GM12891 (cell line): Measurements from ENCODE around the gene ADPGK.
"Not testable (repeated sequence)": the region's sequence is repeated elsewhere in the genome, so short reads cannot be mapped to it uniquely, and the experiment has no call there.

Source experiments
- DNase-seq: peaks from one replicate; pipeline ENCODE4 v3.0.0; 2011; ENCODE audit warnings: low spot score; ENCODE audit not compliant: insufficient read length
- FAIRE-seq: peaks from 2 replicates; lab custom pipeline; 2011; peaks lifted over from hg19 to GRCh38; lab: Jason Lieb, UNC
- PAX5 ChIP-seq: IDR thresholded peaks from 2 replicates; pipeline ENCODE4 v1.6.1; 2011; ENCODE audit warnings: low read length, moderate library complexity, mild to moderate bottlenecking; ENCODE audit not compliant: insufficient read depth, severe bottlenecking
- POLR2A ChIP-seq: IDR thresholded peaks from 2 replicates; pipeline ENCODE4 v1.6.1; 2011; ENCODE audit warnings: low read depth, low read length, control low read depth
- POLR2AphosphoS5 ChIP-seq: IDR thresholded peaks from 2 replicates; pipeline ENCODE4 v1.6.1; 2011; ENCODE audit warnings: low read depth, low read length, control low read depth
- POU2F2 ChIP-seq: IDR thresholded peaks from 2 replicates; pipeline ENCODE4 v1.6.1; 2011; ENCODE audit warnings: low read depth, mild to moderate bottlenecking, control low read depth, low read length, moderate library complexity
- SPI1 ChIP-seq: IDR thresholded peaks from 2 replicates; pipeline ENCODE4 v1.6.1; 2011; ENCODE audit warnings: low read depth, low read length, control low read depth
- TAF1 ChIP-seq: IDR thresholded peaks from 2 replicates; pipeline ENCODE4 v1.6.1; 2011; ENCODE audit warnings: low read depth, low read length, control low read depth

The ADPGK gene

DNA sequence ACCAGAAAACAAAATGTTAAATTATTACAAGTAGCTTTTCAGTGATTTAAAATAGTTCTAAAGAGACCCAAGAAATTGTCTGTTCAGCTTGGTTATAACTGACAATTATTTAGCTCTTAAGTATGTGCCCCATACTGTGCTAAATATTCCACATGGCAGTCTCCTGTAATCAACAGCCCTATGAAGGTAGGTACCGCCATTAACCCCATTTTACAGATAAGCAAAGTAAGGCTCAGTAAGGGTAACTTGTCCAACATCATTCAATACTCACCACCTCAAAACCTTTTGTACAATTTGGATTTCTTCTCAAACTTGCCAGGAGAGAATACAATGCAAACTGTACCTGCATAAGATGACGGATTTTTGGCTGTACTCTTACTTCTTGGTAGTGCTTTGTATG lies 33.9 kb downstream of the ADPGK start:
- no peak for TF ChIP-seq POU2F2
- no peak for TF ChIP-seq POLR2A
- TF ChIP-seq TAF1: no peak
- no peak for DNase-seq
- no peak for FAIRE-seq

DNA sequence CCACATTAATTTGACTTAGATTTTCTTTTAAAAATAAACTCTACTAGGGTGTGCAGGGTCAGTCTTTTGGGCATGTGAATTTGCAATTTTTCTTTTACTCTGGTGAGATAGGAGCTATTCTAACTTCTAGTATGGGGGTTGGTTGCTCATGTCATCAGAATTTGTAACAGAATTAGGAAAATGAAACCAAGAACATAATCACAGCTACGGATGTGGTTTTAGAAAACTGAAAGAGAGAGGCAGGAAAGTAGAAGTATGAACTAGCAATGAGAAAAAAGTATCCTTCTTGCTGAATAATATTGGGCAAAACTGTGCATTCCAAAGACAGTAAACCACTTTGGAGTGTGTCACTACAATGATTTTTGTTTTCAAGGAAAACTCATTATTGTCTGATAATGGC lies 43.3 kb downstream of the ADPGK start:
- TF ChIP-seq POU2F2 (no peak), SPI1 (no peak), PAX5 (no peak), POLR2AphosphoS5 (no peak), POLR2A (no peak), TAF1 (no peak)
- FAIRE-seq: peak; percentile 89
- DNase-seq: peak; percentile 22

DNA sequence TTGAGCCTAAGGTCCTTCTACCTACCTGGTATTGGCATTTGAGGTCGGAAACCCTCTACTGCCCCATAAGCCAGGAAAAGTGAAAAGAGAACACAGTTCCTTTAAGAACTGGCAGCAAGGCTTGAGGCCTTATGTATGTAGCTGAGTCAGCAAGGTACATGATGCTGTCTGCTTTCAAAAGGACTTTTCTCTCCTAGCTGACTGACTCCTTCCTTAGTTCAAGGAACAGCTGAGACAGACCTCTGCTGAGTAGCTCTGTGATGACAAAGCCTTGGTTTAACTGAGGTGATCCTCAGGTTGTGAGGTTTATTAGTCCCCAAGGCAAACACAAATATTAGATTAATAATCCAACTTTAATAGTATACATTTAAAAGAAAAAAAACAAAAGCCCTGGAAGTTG lies 45.8 kb downstream of the ADPGK start:
- FAIRE-seq (no peak), DNase-seq (no peak)
- TF ChIP-seq POLR2A (no peak), POLR2AphosphoS5 (no peak), TAF1 (no peak), POU2F2 (no peak), PAX5 (no peak), SPI1 (no peak)

DNA sequence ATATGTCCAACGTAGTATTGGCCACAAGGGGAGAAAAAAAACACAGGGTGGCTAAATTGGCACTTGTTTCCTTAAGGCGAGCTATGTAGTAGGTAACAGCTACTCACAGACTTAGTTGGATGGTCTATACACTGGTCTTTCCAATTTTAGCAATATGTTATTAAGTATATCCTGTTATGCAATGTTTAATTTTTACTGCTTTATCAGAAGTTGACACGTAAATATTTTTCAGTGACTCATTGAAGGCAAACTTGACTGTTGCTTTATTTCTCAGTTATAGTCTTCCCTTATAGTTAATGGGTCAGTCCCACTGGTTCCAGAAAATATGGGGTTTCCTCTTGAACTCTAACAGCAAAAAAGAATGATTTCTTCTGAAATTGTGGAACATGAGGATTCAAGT lies 46.5 kb downstream of the ADPGK start:
- TF ChIP-seq POLR2A: no peak
- TF ChIP-seq SPI1: no peak
- TF ChIP-seq TAF1: no peak
- TF ChIP-seq POLR2AphosphoS5: no peak
- FAIRE-seq (no peak), DNase-seq (no peak)

DNA sequence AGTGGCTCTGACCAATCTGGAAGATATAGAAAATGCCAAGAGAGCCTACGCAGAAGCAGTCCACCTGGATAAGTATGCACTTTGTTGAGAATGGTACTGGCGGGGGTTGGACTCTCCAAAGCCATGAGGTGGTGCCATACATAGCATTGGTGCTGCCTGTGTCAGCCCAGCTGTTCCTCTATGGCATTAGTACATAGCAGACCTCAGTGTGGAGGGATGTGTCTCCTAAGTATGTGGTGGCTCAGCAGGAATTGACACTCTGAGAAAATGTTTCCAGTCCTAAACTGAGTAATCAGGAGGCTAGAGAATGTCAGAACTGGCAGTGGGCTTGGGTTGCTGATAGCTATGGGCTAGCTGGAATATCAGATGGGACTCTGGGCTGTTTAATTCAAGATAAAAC lies 48.4 kb downstream of the ADPGK start:
- no peak for TF ChIP-seq SPI1
- no peak for TF ChIP-seq POU2F2
- no peak for TF ChIP-seq POLR2AphosphoS5
- no peak for TF ChIP-seq POLR2A
- no peak for TF ChIP-seq PAX5
- no peak for TF ChIP-seq TAF1
- no peak for FAIRE-seq

DNA sequence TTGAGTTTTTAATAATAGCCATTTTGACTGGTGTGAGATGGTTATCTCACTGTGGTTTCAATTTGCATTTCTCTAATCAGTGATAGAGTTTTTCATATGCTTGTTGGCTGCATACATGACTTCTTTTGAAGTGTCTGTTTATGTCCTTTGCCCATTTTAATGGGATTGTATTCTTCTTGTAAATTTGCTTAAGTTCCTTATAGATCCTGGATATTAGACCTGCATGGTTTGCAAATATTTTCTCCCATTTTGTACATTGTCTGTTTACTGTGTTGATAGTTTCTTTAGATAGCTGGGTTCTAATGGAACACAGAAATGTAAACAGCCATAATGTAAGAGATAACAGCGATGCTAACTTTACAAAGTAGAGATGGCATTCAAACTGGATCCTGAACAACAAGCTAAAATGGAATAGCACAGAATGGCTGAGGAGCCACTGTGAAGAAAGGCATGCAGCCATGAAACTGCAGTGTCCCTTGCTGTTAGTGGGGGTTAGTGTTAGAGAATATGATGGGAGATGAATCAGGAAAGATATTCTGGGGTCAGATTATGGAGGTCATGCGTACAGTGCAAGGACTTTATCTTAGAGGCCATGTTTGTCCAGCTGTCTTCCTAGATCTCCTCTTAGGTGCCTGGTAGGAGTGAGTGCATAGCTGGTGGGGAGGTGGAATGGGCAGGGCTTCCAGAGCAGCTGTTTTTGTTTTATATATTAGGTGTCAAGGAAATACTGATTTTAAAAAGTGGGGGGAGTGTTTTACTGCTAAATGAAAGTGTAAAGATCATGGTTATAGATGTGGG lies 49.4 kb downstream of the ADPGK start:
- FAIRE-seq: no peak
- DNase-seq: no peak
- TF ChIP-seq TAF1 (no peak), POLR2AphosphoS5 (no peak), SPI1 (no peak), PAX5 (no peak), POLR2A (no peak), POU2F2 (no peak)

More for the DNA sequence above, 48.4 kb downstream of the ADPGK start:
- DNase-seq: no peak

DNA sequence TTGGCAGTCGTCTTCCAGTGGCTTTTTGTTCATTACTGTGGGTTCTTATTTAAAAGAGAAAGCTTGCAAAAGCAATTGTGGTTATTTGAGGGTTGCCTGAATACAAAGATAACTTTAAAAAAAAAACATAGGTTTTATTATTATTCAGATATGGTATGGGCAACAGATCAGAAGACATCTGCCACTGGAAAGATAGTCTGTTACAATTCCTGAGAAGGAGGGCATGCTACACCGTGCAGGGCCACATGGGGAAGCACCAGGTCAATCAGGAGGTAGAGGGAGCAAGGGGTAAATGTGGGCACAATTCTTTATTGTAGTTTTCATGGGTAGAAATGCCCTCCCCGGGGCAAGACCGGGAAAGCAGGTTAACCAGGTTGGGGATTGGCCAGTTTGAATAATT lies 51.0 kb downstream of the ADPGK start:
- TF ChIP-seq SPI1 (no peak), TAF1 (no peak), POU2F2 (no peak), POLR2AphosphoS5 (no peak), POLR2A (no peak), PAX5 (no peak)
- FAIRE-seq (no peak), DNase-seq (no peak)

DNA sequence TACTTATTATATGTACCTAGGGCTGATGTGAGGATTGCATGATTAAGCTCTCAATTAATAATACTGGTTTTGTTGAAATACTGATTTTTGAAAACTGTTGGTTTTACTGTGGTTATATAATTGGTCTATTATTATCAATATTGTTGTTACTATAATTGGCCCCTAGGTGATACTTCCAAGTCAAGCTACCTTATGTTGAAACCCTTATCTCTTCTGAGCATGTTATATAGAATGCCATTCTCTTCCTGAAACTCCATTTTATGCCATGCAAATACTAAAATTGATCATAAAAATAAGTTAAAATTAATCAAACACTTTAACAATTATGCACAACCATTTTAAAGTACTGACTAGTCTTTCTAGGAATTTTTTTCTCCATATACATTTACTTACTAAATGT lies 51.5 kb downstream of the ADPGK start:
- no peak for FAIRE-seq
- DNase-seq: no peak
- TF ChIP-seq PAX5 (no peak), POU2F2 (no peak)

DNA sequence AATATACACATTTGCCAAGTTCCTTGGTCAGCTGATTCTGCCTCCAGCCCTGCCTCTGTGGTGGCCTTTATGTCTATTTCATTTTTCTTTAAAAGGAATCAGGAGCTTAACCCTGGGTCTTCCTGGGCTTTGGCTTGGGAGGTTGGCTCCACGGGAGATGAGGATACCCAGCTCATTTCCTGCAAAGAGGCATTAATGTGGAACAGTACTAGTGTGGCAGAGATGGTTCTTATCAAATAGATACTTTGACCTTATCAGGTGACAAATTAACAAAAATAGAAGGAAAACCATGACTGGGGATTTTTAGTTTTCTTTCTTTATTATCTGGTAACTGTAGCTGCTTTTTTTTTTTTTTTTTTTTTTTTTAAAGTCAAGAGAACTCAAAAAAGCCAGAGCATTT lies 54.7 kb downstream of the ADPGK start:
- no peak for DNase-seq
- no peak for FAIRE-seq
- TF ChIP-seq POU2F2 (no peak), SPI1 (no peak), POLR2A (no peak), POLR2AphosphoS5 (no peak), PAX5 (no peak), TAF1 (no peak)

DNA sequence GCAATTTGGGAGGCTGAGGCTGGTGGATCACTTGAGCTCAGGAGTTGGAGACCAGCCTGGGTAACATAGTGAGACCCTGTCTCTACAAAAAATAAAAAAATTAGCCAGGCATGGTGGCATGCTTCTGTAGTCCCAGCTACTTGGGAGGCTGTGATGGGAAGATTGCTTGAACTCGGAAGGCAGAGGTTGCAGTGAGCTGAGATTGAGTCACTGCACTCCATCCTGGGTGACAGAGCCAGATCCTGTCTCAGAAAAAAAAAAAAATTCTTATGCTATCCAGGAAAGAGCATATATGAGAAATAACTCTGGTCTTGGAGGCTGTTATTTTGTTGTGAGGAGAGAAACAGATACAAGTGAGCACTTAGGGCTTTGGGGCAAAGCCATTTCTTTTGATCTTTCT lies 55.3 kb downstream of the ADPGK start:
- not testable (repeated sequence) for DNase-seq
- FAIRE-seq: peak; percentile 58
